ENCODE results near the gene CA9. TPM values are rescaled to one million over a fixed set of nuclear protein-coding genes. Genes with fewer than 3 reads are reported as not detected.

CA9 gene
- total RNA-seq, 4 donors from 2014 or later = 2.2 TPM; not detected in 3

GRCh38 chr9:35705372-35705771 lies 31.6 kb downstream of the CA9 start:
- no peaks in the 10 kb centered on the region for H3K27me3 ChIP-seq
- H3K27ac ChIP-seq (replicated peaks in 1 of 4) = peak overlapping the region; percentile 69 to 98 (median 96)
- TF ChIP-seq POLR2A (IDR thresholded peaks at IDR 0.05; ENCODE audit: low read depth) (no peak), POLR2AphosphoS5 (IDR thresholded peaks at IDR 0.05) (no peak), EP300 (IDR thresholded peaks at IDR 0.05) (no peak)
- TF ChIP-seq, protein P1, sequence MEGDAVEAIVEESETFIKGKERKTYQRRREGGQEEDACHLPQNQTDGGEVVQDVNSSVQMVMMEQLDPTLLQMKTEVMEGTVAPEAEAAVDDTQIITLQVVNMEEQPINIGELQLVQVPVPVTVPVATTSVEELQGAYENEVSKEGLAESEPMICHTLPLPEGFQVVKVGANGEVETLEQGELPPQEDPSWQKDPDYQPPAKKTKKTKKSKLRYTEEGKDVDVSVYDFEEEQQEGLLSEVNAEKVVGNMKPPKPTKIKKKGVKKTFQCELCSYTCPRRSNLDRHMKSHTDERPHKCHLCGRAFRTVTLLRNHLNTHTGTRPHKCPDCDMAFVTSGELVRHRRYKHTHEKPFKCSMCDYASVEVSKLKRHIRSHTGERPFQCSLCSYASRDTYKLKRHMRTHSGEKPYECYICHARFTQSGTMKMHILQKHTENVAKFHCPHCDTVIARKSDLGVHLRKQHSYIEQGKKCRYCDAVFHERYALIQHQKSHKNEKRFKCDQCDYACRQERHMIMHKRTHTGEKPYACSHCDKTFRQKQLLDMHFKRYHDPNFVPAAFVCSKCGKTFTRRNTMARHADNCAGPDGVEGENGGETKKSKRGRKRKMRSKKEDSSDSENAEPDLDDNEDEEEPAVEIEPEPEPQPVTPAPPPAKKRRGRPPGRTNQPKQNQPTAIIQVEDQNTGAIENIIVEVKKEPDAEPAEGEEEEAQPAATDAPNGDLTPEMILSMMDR (IDR thresholded peaks at IDR 0.05) = no peak
- DNase-seq (ENCODE audit: extremely low spot score) = no peak
- WGBS = 75% methylated on average over 5 of the region's 8 CpGs
- H3K4me3 ChIP-seq = no peak overlapping the region
- H3K4me1 ChIP-seq = peaks cover 0 to 14% (median 0%) of the 10 kb centered on the region in 4 donors
- intact Hi-C loops (cut with DNase I) = no loop called here
- peaks cover 98 to 100% (median 100%) of the 10 kb centered on the region in 4 donors for H3K36me3 ChIP-seq
- no peaks in the 10 kb centered on the region for H3K9me3 ChIP-seq

DNA sequence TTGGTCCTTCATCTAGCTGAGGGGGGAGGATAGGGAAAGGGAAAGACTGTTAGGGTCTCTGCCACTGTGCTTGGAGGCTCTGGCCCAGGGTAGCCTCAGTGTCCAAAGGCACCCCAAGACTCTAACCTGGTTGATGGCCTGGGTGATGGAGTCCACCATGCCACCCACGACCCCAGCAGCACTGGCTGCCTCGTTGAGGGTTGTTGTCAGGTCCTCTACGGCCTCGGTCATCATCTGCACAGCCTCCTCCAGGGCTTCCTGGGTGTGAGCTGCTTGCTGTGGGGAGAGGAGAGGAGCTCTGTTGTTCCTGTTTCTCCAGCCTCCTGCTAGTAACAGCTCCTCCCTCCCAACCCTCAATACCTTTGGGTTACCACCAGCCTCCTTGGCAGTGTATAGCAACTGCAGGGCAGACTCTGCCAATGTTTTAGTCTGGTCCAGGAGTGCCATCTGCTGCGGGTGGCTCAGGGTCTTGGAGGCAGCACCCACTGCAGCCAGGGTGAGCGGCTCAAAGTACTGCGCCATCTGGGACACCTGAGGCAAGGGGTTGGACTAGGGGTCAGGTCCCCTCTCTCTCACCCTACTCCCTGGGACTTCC lies 32.2 kb downstream of the CA9 start:
- Histone ChIP-seq H3K27ac (replicated peaks in 1 of 4) (peak overlapping the region; percentile 69 to 98 (median 96)), H3K36me3 (peaks cover 98 to 100% (median 100%) of the 10 kb centered on the region in 4 donors), H3K4me1 (peaks cover 0 to 14% (median 0%) of the 10 kb centered on the region in 4 donors), H3K9me3 (no peaks in the 10 kb centered on the region), H3K4me3 (no peak overlapping the region), H3K27me3 (no peaks in the 10 kb centered on the region)
- intact Hi-C loops (cut with DNase I) = no loop called here
- WGBS = 89% methylated on average over 6 of the region's 7 CpGs
- no peak for DNase-seq (ENCODE audit: extremely low spot score)
- TF ChIP-seq EP300 (IDR thresholded peaks at IDR 0.05) (no peak), POLR2A (IDR thresholded peaks at IDR 0.05; ENCODE audit: low read depth) (no peak), POLR2AphosphoS5 (IDR thresholded peaks at IDR 0.05) (no peak)
- TF ChIP-seq, protein P1 (IDR thresholded peaks at IDR 0.05) = no peak

GRCh38 chr9:35706951-35707350 lies 33.2 kb downstream of the CA9 start:
- Histone ChIP-seq H3K36me3 (peaks cover 98 to 100% (median 100%) of the 10 kb centered on the region in 4 donors), H3K27ac (replicated peaks in 1 of 4) (peak overlapping the region; percentile 69 to 98 (median 96)), H3K4me3 (no peak overlapping the region), H3K27me3 (no peaks in the 10 kb centered on the region), H3K4me1 (peaks cover 0 to 9% (median 0%) of the 10 kb centered on the region in 4 donors), H3K9me3 (no peaks in the 10 kb centered on the region)
- DNase-seq (ENCODE audit: extremely low spot score) = no peak
- TF ChIP-seq POLR2AphosphoS5 (IDR thresholded peaks at IDR 0.05) (no peak), EP300 (IDR thresholded peaks at IDR 0.05) (no peak), POLR2A (IDR thresholded peaks at IDR 0.05; ENCODE audit: low read depth) (no peak)
- TF ChIP-seq, protein P1 (IDR thresholded peaks at IDR 0.05) = no peak
- intact Hi-C loops (cut with DNase I) = no loop called here
- WGBS = 87% methylated on average over 6 of the region's 10 CpGs

GRCh38 chr9:35708146-35708545 lies 34.4 kb downstream of the CA9 start:
- Histone ChIP-seq H3K4me3 (no peak overlapping the region), H3K9me3 (no peaks in the 10 kb centered on the region), H3K36me3 (peaks cover 98 to 100% (median 100%) of the 10 kb centered on the region in 4 donors), H3K4me1 (peaks cover 0 to 9% (median 0%) of the 10 kb centered on the region in 4 donors), H3K27ac (replicated peaks in 1 of 4) (peak overlapping the region; percentile 69 to 98 (median 96)), H3K27me3 (no peaks in the 10 kb centered on the region)
- WGBS = 91% methylated on average over 4 of the region's 4 CpGs
- TF ChIP-seq, protein P1 (IDR thresholded peaks at IDR 0.05) = no peak
- no peak for TF ChIP-seq EP300 (IDR thresholded peaks at IDR 0.05)
- no peak for TF ChIP-seq POLR2A (IDR thresholded peaks at IDR 0.05; ENCODE audit: low read depth)
- TF ChIP-seq POLR2AphosphoS5 (IDR thresholded peaks at IDR 0.05) = no peak
- intact Hi-C loops (cut with DNase I) = no loop called here
- no peak for DNase-seq (ENCODE audit: extremely low spot score)

Measured in esophagus muscularis mucosa (tissue), 4 donors.